ENCODE measurements around the gene ING3. TPM values are rescaled to one million over a fixed set of nuclear protein-coding genes. Genes with fewer than 3 reads are reported as not detected.

Gene ING3
- polyA plus RNA-seq, 3 donors: 22.3 to 26.9 (median 25.9) TPM

- H3K79me2 ChIP-seq (ENCODE audit: insufficient read depth, low read length): peaks cover 4% of the 10 kb centered on the region
These were observed 76.1 kb downstream of the ING3 start for GRCh38 chr7:121026577-121027111.

More at GRCh38 chr7:121026577-121027111, 76.1 kb downstream of the ING3 start:
- DNase-seq: no peak
- Histone ChIP-seq H3K27me3 (ENCODE audit: control insufficient read depth in 2 of 2, insufficient read depth in 2 of 2, low read length in 2 of 2) (no peaks in the 10 kb centered on the region), H2AFZ (ENCODE audit: insufficient read depth, low read depth, low read length, poor library complexity, severe bottlenecking) (no peak overlapping the region), H3K4me1 (ENCODE audit: control insufficient read depth in 1 of 2, insufficient read depth in 2 of 2, low read length in 2 of 2) (peaks cover 26 to 43% of the 10 kb centered on the region in 2 donors), H3K9ac (ENCODE audit: insufficient read depth, low read length, poor library complexity, severe bottlenecking) (no peak overlapping the region), H3K4me3 (replicated peaks in 1 of 3; ENCODE audit: low read depth in 2 of 3, low read length in 3 of 3) (no peak overlapping the region), H3K27ac (ENCODE audit: low read depth in 1 of 2, low read length in 2 of 2) (no peak overlapping the region), H3K36me3 (replicated peaks in 1 of 2; ENCODE audit: control insufficient read depth in 1 of 2, insufficient read depth in 2 of 2, low read length in 2 of 2) (no peaks in the 10 kb centered on the region), H3K9me3 (replicated peaks in 1 of 2; ENCODE audit: control insufficient read depth in 1 of 2, insufficient read depth in 1 of 2, low read length in 2 of 2) (no peaks in the 10 kb centered on the region), H3K4me2 (replicated peaks; ENCODE audit: extremely low read depth, low read length, poor library complexity, severe bottlenecking) (no peak overlapping the region), H4K20me1 (ENCODE audit: insufficient read depth, low read length) (no peaks in the 10 kb centered on the region)
- TF ChIP-seq CTCF (IDR thresholded peaks at IDR 0.05): no peak
- Mint-ChIP-seq H3K27me3 (ENCODE audit: low read depth in 3 of 3) (peaks cover 0 to 1% (median 0%) of the 10 kb centered on the region in 3 donors), H3K27ac (no peak overlapping the region), H3K36me3 (no peaks in the 10 kb centered on the region), H3K9me3 (no peaks in the 10 kb centered on the region), H3K4me3 (no peak overlapping the region), H3K4me1 (peaks cover 44% of the 10 kb centered on the region)
- WGBS (ENCODE audit: insufficient coverage): no CpG with 5 or more reads among the region's 3 CpGs
- intact Hi-C loops (cut with micrococcal nuclease): no loop called here

Small RNA genes lying within 50 kb of the gene (small RNA-seq; reads per million reads assigned to genes)
- not detected for gene RNA5SP240 (ENCODE audit: insufficient read length, low read depth)

Other genes with a start within 250 kb of the ING3 start
- gene TSPAN12, start 92.6 kb upstream of the ING3 start, polyA plus RNA-seq: not detected
- 10 to 100 TPM in 2 of 3 donors, 1 to 10 TPM in 1; 9.8 to 30.0 (median 20.4) TPM for gene CPED1, start 37.9 kb downstream of the ING3 start, polyA plus RNA-seq